PC-9 (cell line): ENCODE data around the gene WNT7A.

Source experiments
- CTCF ChIP-seq: fragments of 200-600 bp; sonication (generic); conservative IDR thresholded peaks from 2 replicates; pipeline ENCODE4 v1.6.1; 2017; ENCODE audit warnings: mixed run types, antibody characterized with exemption, mild to moderate bottlenecking, moderate library complexity
- EZH2 ChIP-seq: fragments of 200-600 bp; sonication (generic); IDR thresholded peaks from 2 replicates; pipeline ENCODE4 v1.8.0; 2017; ENCODE audit warnings: antibody characterized with exemption, low read depth

DNA sequence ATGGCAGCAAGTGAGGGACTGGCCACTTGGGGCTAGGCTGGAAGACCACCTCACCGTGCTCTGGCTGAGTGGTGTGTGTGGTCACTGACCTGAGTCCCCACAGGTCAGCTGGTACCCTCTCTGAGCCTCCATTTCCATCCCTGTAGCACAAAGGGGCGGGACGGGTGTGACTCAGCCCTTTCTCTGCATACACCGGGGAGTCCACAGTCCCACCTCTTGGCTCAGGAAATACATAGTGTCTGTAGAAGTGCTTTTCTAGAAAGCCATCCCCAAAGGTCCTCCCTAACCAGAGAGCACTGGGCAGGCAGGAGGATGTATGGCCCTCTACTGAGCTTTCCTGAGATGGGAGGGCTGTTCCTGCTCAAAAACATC lies 27.2 kb downstream of the WNT7A start:
- no peak for TF ChIP-seq CTCF
- TF ChIP-seq EZH2: no peak
